Astrocyte of the spinal cord (primary cell): Measurements from ENCODE around the gene GYPA.
"Not testable (repeated sequence)": the region's sequence is repeated elsewhere in the genome, so short reads cannot be mapped to it uniquely, and the experiment has no call there.

ENCODE experiments used
- DNase-seq: peaks from one replicate; pipeline ENCODE4 v3.0.0; 2011; ENCODE audit warnings: low read depth, low spot score
- H3K4me3 ChIP-seq: 2 replicates; pipeline ENCODE4 v1.5.1; 2011; ENCODE audit warnings: low read depth, mild to moderate bottlenecking, low read length, moderate library complexity
- in situ Hi-C: cut with HindIII; loops from 2 replicates; pipeline ENCODE4 v1.10.0; 2017; ENCODE audit warnings: low sequenced_read_pairs
- TF ChIP-seq, protein P1 (sequence below): IDR thresholded peaks from 2 replicates; pipeline ENCODE4 v1.5.1; 2012; ENCODE audit warnings: low read depth, mild to moderate bottlenecking, low read length, inconsistent platforms

The GYPA gene

DNA sequence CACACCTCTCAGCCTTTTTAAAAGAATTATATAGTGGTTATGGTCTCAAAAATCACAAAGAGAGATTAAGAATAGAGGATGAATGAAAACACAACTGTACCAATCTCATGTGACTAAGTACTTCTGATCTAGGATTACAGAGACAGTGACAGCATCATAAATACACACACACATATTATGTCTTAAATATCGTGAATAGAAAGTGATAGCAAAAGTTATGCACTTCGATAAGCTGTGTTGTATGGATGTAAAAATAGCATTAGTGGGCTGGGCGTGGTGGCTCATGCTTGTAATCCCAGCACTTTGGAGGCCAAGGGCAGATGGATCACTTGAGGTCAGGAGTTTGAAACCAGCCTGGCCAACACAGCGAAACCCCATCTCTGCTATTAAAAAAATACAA, 25.0 kb downstream of the GYPA start:
- H3K4me3 ChIP-seq, result no peak overlapping the region
- TF ChIP-seq, protein P1, sequence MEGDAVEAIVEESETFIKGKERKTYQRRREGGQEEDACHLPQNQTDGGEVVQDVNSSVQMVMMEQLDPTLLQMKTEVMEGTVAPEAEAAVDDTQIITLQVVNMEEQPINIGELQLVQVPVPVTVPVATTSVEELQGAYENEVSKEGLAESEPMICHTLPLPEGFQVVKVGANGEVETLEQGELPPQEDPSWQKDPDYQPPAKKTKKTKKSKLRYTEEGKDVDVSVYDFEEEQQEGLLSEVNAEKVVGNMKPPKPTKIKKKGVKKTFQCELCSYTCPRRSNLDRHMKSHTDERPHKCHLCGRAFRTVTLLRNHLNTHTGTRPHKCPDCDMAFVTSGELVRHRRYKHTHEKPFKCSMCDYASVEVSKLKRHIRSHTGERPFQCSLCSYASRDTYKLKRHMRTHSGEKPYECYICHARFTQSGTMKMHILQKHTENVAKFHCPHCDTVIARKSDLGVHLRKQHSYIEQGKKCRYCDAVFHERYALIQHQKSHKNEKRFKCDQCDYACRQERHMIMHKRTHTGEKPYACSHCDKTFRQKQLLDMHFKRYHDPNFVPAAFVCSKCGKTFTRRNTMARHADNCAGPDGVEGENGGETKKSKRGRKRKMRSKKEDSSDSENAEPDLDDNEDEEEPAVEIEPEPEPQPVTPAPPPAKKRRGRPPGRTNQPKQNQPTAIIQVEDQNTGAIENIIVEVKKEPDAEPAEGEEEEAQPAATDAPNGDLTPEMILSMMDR, result no peak
- in situ Hi-C loops, result no loop called here
- no peak for DNase-seq

GRCh38 chr4:144113546-144113945, 27.0 kb downstream of the GYPA start:
- DNase-seq, result no peak
- TF ChIP-seq, protein P1, result no peak
- in situ Hi-C loops, result no loop called here
- H3K4me3 ChIP-seq, result no peak overlapping the region

- TF ChIP-seq, protein P1, result no peak
- in situ Hi-C loops, result no loop called here
- DNase-seq, result no peak
- H3K4me3 ChIP-seq, result no peak overlapping the region
Measured at GRCh38 chr4:144104509-144105130, 35.9 kb downstream of the GYPA start.

- in situ Hi-C loops, DNase-seq, H3K4me3 ChIP-seq: not testable (repeated sequence)
Measured at GRCh38 chr4:144097776-144098175, 42.7 kb downstream of the GYPA start.

DNA sequence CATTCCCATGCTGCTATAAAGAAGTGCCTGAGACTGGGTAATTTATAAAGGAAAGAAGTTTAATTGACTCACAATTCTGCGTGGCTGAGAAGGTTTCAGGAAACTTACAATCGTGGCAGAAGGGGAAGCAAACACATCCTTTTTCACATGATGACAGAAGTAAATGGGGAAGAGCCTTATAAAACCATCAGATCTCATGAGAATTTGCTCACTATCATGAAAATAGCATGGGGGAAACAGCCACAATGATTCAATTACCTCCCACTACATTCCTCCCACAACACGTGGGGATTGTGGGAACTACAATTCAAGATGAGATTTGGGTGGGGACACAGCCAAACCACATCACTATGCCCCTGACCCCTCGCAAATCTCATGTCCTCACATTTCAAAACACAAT, 46.5 kb downstream of the GYPA start:
- H3K4me3 ChIP-seq, DNase-seq, in situ Hi-C loops: not testable (repeated sequence)

- H3K4me3 ChIP-seq, DNase-seq, in situ Hi-C loops: not testable (repeated sequence)
Measured at GRCh38 chr4:144091181-144091580, 49.3 kb downstream of the GYPA start.

DNA sequence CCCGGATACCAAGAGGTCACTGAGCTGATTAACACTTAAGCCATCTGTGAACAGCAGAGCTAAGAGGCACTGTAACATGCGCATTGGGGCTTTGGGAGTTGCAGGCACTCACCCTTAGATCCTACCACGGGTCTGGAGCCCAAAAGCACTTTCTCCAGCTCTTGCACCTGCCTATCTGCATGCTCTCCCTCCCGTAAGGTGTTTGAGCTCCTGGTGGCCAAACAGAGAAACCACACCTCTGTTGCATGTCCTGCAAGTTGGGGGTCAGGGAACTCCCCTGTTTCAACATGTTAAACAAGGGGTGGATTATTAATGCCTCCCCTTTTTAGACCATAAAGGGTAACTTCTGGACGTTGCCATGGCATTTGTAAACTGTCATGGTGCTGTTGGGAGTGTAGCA, 49.8 kb downstream of the GYPA start:
- in situ Hi-C loops, result no loop called here
- no peak for DNase-seq
- H3K4me3 ChIP-seq, result no peak overlapping the region
- TF ChIP-seq, protein P1, result no peak

- in situ Hi-C loops, DNase-seq, H3K4me3 ChIP-seq: not testable (repeated sequence)
Measured at GRCh38 chr4:144082053-144082452, 58.5 kb downstream of the GYPA start.

DNA sequence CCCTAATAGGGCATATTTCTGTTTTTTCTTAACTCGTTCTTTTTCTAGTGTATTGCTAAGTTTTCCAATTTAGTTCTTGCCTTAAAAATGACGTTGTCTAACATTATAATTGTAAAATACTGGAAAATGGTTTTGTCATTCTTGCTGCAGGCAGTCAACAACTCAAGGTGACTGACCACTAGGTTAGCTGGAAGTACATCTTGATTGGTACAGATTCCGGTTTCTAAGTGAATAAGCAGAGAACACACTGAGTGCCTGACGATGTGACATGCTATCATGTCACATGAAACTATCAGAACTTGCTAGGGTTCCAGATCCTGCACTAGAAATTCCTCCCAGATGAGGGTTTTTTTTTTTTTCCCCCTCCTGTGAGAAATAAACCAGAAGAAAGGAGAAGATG, 60.4 kb downstream of the GYPA start:
- H3K4me3 ChIP-seq, in situ Hi-C loops, DNase-seq: not testable (repeated sequence)

DNA sequence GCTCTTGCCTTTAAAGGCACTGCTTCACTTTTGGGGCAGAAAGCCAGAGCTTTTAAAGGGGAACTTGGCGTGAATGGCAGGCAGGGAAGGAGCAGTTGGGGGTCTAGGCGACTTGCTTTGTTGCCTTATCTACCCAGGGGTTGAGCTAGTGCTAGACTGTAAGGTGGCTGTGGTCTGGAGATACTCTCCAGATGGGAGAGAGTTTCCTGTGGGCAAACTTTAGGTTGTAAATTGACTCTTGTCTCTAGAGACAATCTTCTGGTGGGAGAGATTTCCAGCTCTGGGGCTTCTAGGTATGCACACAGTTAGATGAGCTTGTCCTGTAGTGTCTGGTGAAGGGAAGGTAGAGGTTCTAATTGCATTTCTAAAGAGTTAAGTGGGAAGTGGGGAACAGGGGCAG, 61.8 kb downstream of the GYPA start:
- DNase-seq, in situ Hi-C loops, H3K4me3 ChIP-seq: not testable (repeated sequence)

- H3K4me3 ChIP-seq, DNase-seq, in situ Hi-C loops: not testable (repeated sequence)
Measured at GRCh38 chr4:144061556-144061955, 79.0 kb downstream of the GYPA start.

DNA sequence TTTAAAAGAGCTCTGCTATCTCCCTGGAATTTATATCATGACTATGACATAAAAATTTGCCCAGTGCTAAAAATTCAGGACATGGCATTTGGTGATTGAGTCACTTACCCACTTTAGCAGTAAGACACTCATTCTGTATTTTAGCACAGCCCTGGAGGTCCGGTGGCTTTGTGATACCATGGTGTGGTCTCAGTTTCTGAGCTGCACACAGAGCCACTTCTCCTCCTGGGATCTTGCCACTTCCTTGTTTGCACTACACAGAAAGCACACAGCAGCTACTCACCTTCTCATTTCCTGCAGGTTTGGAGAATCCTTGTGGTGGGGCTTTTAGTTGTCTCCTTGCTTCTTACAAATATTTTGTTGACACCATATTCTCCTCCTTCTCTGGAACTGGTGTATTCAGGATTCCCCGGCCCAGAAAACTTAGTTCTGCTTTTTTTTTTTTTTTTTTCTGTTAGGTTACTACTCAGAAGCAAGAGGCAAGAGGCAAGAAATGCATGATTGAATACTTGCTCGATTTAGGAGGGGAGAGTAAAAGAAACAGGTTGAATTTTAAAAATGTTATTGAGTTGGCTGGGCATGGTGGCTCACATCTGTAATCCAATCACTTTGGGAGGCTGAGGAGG, 80.2 kb downstream of the GYPA start:
- H3K4me3 ChIP-seq, in situ Hi-C loops, DNase-seq: not testable (repeated sequence)
